ENCODE results near the gene BMP4. TPM values are rescaled to one million over a fixed set of nuclear protein-coding genes. Genes with fewer than 3 reads are reported as not detected.

The BMP4 gene
- polyA plus RNA-seq, 3 donors from 2014 or later = not detected

GRCh38 chr14:53947452-53948204, 9.0 kb downstream of the BMP4 start:
- Mint-ChIP-seq H3K36me3 (no peaks in the 10 kb centered on the region), H3K27me3 (ENCODE audit: low read depth in 3 of 3) (peaks cover 8 to 11% (median 8%) of the 10 kb centered on the region in 3 donors), H3K4me1 (no peaks in the 10 kb centered on the region), H3K9me3 (peaks cover 0 to 10% (median 5%) of the 10 kb centered on the region in 6 donors), H3K4me3 (no peak overlapping the region), H3K27ac (no peak overlapping the region)
- no peak for DNase-seq

- Mint-ChIP-seq H3K27me3 (ENCODE audit: low read depth in 3 of 3) (peaks cover 6 to 8% (median 8%) of the 10 kb centered on the region in 3 donors), H3K27ac (no peak overlapping the region), H3K9me3 (peaks cover 0 to 13% (median 4%) of the 10 kb centered on the region in 6 donors), H3K4me3 (no peak overlapping the region), H3K4me1 (no peaks in the 10 kb centered on the region), H3K36me3 (no peaks in the 10 kb centered on the region)
- no peak for DNase-seq
Measured at GRCh38 chr14:53947094-53947445, 9.6 kb downstream of the BMP4 start.

- no peak overlapping the region for H3K27ac Mint-ChIP-seq
- H3K27me3 Mint-ChIP-seq (ENCODE audit: low read depth in 3 of 3) = peaks cover 4 to 8% (median 7%) of the 10 kb centered on the region in 3 donors
- DNase-seq = no peak
- H3K4me1 Mint-ChIP-seq = no peaks in the 10 kb centered on the region
- H3K9me3 Mint-ChIP-seq = peaks cover 0 to 13% (median 5%) of the 10 kb centered on the region in 6 donors
- no peaks in the 10 kb centered on the region for H3K36me3 Mint-ChIP-seq
- no peak overlapping the region for H3K4me3 Mint-ChIP-seq
Measured at GRCh38 chr14:53946404-53947093, 10.1 kb downstream of the BMP4 start.

- Mint-ChIP-seq H3K9me3 (peaks cover 0 to 13% (median 5%) of the 10 kb centered on the region in 6 donors), H3K27me3 (ENCODE audit: low read depth in 3 of 3) (peaks cover 2 to 4% (median 3%) of the 10 kb centered on the region in 3 donors), H3K36me3 (no peaks in the 10 kb centered on the region), H3K4me1 (no peaks in the 10 kb centered on the region), H3K27ac (no peak overlapping the region), H3K4me3 (no peak overlapping the region)
- no peak for DNase-seq
Measured at GRCh38 chr14:53946071-53946403, 10.6 kb downstream of the BMP4 start.

GRCh38 chr14:53943751-53944083, 12.9 kb downstream of the BMP4 start:
- H3K27me3 Mint-ChIP-seq (ENCODE audit: low read depth in 3 of 3) = peaks cover 1 to 3% (median 3%) of the 10 kb centered on the region in 3 donors
- H3K27ac Mint-ChIP-seq = no peak overlapping the region
- no peak overlapping the region for H3K4me3 Mint-ChIP-seq
- no peaks in the 10 kb centered on the region for H3K36me3 Mint-ChIP-seq
- no peaks in the 10 kb centered on the region for H3K4me1 Mint-ChIP-seq
- no peak for DNase-seq
- H3K9me3 Mint-ChIP-seq = peaks cover 0 to 19% (median 6%) of the 10 kb centered on the region in 6 donors

GRCh38 chr14:53942970-53943750, 13.5 kb downstream of the BMP4 start:
- Mint-ChIP-seq H3K27ac (no peak overlapping the region), H3K4me1 (no peaks in the 10 kb centered on the region), H3K9me3 (peaks cover 0 to 19% (median 6%) of the 10 kb centered on the region in 6 donors), H3K4me3 (no peak overlapping the region), H3K27me3 (ENCODE audit: low read depth in 3 of 3) (peaks cover 0 to 3% (median 1%) of the 10 kb centered on the region in 3 donors), H3K36me3 (no peaks in the 10 kb centered on the region)
- DNase-seq = no peak

- Mint-ChIP-seq H3K4me1 (no peaks in the 10 kb centered on the region), H3K36me3 (no peaks in the 10 kb centered on the region), H3K4me3 (no peak overlapping the region), H3K27me3 (ENCODE audit: low read depth in 3 of 3) (peaks cover 0 to 3% (median 0%) of the 10 kb centered on the region in 3 donors), H3K27ac (no peak overlapping the region), H3K9me3 (peaks cover 0 to 10% (median under 1%) of the 10 kb centered on the region in 6 donors)
- DNase-seq = no peak
Measured at GRCh38 chr14:53938136-53938837, 18.3 kb downstream of the BMP4 start.

GRCh38 chr14:53934778-53935414, 21.7 kb downstream of the BMP4 start:
- DNase-seq = no peak
- H3K4me1 Mint-ChIP-seq = no peaks in the 10 kb centered on the region
- H3K27me3 Mint-ChIP-seq (ENCODE audit: low read depth in 3 of 3) = peaks cover under 1 to 3% (median 1%) of the 10 kb centered on the region in 3 donors
- peaks cover 0 to 3% (median 0%) of the 10 kb centered on the region in 6 donors for H3K9me3 Mint-ChIP-seq
- no peaks in the 10 kb centered on the region for H3K36me3 Mint-ChIP-seq
- no peak overlapping the region for H3K27ac Mint-ChIP-seq
- H3K4me3 Mint-ChIP-seq = no peak overlapping the region

GRCh38 chr14:53932966-53933365, 23.7 kb downstream of the BMP4 start:
- H3K36me3 Mint-ChIP-seq = no peaks in the 10 kb centered on the region
- no peak for DNase-seq
- H3K4me1 Mint-ChIP-seq = no peaks in the 10 kb centered on the region
- peaks cover 1 to 7% (median 1%) of the 10 kb centered on the region in 3 donors for H3K27me3 Mint-ChIP-seq (ENCODE audit: low read depth in 3 of 3)
- peaks cover 0 to 2% (median 0%) of the 10 kb centered on the region in 6 donors for H3K9me3 Mint-ChIP-seq
- H3K4me3 Mint-ChIP-seq = no peak overlapping the region
- H3K27ac Mint-ChIP-seq = no peak overlapping the region

GRCh38 chr14:53929871-53930715, 26.5 kb downstream of the BMP4 start:
- peaks cover 3 to 7% (median 4%) of the 10 kb centered on the region in 3 donors for H3K27me3 Mint-ChIP-seq (ENCODE audit: low read depth in 3 of 3)
- DNase-seq = no peak
- no peak overlapping the region for H3K27ac Mint-ChIP-seq
- no peaks in the 10 kb centered on the region for H3K36me3 Mint-ChIP-seq
- peaks cover 0 to 7% (median 2%) of the 10 kb centered on the region in 6 donors for H3K9me3 Mint-ChIP-seq
- H3K4me3 Mint-ChIP-seq = no peak overlapping the region
- no peaks in the 10 kb centered on the region for H3K4me1 Mint-ChIP-seq

- no peak overlapping the region for H3K27ac Mint-ChIP-seq
- no peak for DNase-seq
- H3K4me3 Mint-ChIP-seq = no peak overlapping the region
- peaks cover 2 to 7% (median 4%) of the 10 kb centered on the region in 3 donors for H3K27me3 Mint-ChIP-seq (ENCODE audit: low read depth in 3 of 3)
- H3K4me1 Mint-ChIP-seq = no peaks in the 10 kb centered on the region
- H3K36me3 Mint-ChIP-seq = no peaks in the 10 kb centered on the region
- peaks cover 0 to 7% (median under 1%) of the 10 kb centered on the region in 6 donors for H3K9me3 Mint-ChIP-seq
Measured at GRCh38 chr14:53927171-53927570, 29.5 kb downstream of the BMP4 start.

- peaks cover 2 to 7% (median 4%) of the 10 kb centered on the region in 3 donors for H3K27me3 Mint-ChIP-seq (ENCODE audit: low read depth in 3 of 3)
- H3K9me3 Mint-ChIP-seq = peaks cover 0 to 7% (median under 1%) of the 10 kb centered on the region in 6 donors
- no peak overlapping the region for H3K4me3 Mint-ChIP-seq
- H3K27ac Mint-ChIP-seq = no peak overlapping the region
- no peaks in the 10 kb centered on the region for H3K4me1 Mint-ChIP-seq
- H3K36me3 Mint-ChIP-seq = no peaks in the 10 kb centered on the region
- DNase-seq = no peak
Measured at GRCh38 chr14:53925201-53925766, 31.3 kb downstream of the BMP4 start.
